Measurements from ENCODE around the gene SLC15A1.
"Not testable (repeated sequence)": the region's sequence is repeated elsewhere in the genome, so short reads cannot be mapped to it uniquely, and the experiment has no call there.

Gene SLC15A1

GRCh38 chr13:98641075-98641474, 111.4 kb downstream of the SLC15A1 start:
- no peak for DNase-seq (ENCODE audit: extremely low read depth, low read depth)
- no peak for TF ChIP-seq CTCF (IDR thresholded peaks at IDR 0.05; ENCODE audit: low read depth, low read length)

GRCh38 chr13:98639785-98640184, 112.7 kb downstream of the SLC15A1 start:
- DNase-seq (ENCODE audit: extremely low read depth, low read depth), result not testable (repeated sequence)

- not testable (repeated sequence) for DNase-seq (ENCODE audit: extremely low read depth, low read depth)
Observed at GRCh38 chr13:98638352-98638751, 114.1 kb downstream of the SLC15A1 start.

All from AG09319 (cell line).